GM19351 (cell line): Measurements from ENCODE around the gene SPNS3.

Experiments
- ATAC-seq: cut with Tn5 transposase; IDR thresholded peaks from one replicate; pipeline ENCODE4 v1.9.1; 2021; ENCODE audit warnings: mild to moderate bottlenecking, moderate library complexity; ENCODE audit not compliant: unreplicated experiment

Gene SPNS3

DNA sequence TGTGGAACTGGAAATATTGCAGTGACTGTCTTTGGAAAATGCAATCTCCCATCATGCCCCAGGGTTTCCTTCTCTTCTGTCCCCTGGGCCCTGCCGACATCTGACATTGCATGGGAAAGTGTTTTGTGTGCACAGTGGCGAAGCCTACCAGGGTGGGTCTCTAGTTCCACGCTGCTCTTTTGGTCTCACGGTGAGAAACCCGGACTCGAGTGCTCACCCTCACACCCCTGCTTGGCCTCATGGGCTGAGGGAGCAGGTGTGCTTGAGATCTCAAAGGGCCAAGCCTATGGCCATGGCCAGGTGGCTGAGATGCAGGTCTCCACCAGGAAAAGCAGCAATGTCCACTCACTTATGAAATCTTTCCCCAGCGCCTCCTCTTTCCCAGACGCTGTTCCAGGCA is 32.0 kb downstream of the SPNS3 start:
- no peak for ATAC-seq

GRCh38 chr17:4467287-4467686 is 33.5 kb downstream of the SPNS3 start:
- no peak for ATAC-seq

GRCh38 chr17:4469552-4469951 is 35.8 kb downstream of the SPNS3 start:
- no peak for ATAC-seq

DNA sequence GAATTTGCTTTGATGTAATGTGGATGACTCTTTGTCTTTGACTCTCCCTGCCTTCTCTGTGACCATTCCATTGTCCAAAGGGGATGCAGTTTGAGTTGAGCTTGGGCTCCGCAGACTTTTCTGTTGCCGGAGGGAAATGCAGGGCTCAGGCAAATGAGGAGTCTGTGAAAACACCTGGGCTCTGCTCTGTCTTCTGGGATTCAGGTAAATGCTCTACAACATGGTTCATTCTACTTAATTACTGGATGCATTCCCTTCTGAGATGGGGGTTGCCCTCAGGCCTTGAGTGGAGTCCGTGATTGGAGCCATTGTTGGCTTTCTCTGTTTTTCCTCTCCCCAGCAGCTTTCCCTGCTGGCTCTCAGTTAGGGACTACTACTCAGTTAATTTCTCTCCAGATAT is 38.5 kb downstream of the SPNS3 start:
- ATAC-seq = no peak

GRCh38 chr17:4474093-4474492 is 40.4 kb downstream of the SPNS3 start:
- no peak for ATAC-seq

GRCh38 chr17:4475001-4475400 is 41.3 kb downstream of the SPNS3 start:
- ATAC-seq = no peak

GRCh38 chr17:4475463-4475862 is 41.7 kb downstream of the SPNS3 start:
- ATAC-seq = no peak

DNA sequence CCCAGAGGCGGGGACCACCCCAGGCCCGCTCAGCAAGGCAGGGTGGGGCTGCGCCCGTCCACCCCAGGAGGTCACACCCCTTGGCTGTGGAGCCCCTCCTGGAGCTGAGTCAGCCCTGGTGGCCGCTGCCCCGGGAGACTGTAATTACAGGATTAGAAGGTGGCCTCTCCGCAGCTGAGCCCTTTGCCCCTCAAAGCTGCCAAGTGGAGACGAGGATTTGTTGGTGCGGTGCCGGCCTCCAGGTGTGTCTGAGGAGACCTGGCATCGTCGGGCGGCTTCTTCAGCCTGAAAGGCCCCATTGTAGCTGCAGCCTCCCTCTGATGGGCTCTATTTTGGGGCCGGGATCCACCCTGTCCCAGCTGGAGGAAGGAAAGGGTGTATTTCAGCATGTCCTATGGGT is 42.3 kb downstream of the SPNS3 start:
- ATAC-seq = no peak

DNA sequence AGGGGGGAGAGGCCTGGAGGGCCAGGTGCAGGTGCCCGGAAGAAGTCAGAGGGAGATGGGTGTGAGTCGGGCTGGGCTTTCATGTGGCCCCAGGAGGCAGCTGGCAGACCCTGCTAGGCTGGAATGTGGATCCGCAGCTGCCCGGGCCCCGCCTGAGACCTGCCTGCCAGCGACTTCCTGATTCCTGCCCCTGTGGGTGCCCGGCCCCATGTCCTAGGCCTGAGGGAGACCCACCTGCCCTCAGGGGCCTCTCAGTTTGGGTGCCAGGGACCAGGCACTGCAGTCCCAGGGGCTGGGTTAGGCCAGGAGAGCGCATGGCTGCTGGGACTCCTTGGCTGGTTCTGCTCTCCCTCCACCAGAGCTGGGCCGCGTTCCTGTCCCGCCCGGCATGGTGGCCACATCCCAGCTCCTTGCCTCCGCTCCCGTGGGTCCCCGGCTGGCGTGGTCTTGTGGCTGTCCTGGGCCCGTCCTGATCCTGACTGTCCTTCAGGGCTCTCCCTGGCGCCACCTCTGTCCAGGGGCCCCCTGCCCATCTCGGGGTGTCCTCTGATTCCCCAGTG is 42.9 kb downstream of the SPNS3 start:
- no peak for ATAC-seq

DNA sequence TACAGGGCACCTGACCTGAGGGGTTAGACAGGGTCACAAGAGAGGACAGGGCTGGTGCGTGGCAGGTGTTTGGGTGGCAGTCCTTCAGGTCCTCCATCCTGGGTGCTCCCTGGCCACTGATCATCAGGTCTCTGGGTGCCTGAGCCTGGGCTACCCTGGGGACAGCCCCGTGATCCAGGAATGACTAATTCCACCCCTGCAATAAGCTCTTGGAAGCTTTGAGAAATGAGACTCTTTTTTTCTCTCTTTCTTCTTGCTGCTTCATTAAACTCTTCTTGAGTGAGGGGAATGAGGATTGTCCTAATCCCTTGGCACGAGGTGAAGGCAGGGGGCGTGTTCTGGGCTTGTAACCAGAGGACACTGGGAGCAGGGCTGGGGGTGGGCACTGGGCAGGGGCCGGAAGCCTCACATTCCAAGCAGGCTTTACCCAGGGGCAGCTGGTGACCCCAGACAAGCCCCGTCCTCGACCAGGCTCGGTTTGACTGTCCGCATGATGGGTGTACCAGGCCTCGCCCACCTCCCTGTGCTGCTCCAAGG is 43.6 kb downstream of the SPNS3 start:
- ATAC-seq = no peak

DNA sequence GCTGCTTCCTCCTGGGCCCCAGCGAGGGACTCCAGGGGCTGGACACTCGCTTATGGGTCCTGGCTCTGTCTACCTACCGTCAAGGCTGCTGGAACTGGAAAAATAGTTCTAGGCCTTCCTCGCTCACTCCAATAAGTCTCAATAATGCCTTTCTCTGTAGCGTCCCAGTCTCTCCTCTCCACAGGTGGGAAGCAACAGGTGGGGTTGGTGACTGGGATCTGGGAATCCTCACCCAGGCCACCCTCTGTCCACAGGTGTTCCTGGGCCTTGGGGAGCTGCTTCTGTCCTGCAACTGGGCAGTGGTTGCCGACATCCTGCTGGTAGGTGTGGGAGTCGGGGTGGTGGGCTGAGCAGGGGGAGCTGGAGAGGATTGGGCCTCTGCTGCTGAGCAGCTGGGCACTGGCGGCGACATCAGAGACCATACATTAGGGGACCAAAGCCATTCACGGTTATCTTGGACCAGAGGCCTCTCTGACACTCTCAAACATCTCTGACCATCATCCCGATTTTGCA is 44.6 kb downstream of the SPNS3 start:
- no peak for ATAC-seq

- ATAC-seq = no peak
Observed at GRCh38 chr17:4479340-4479981, 45.7 kb downstream of the SPNS3 start.

- no peak for ATAC-seq
Observed at GRCh38 chr17:4479982-4480751, 46.4 kb downstream of the SPNS3 start.

DNA sequence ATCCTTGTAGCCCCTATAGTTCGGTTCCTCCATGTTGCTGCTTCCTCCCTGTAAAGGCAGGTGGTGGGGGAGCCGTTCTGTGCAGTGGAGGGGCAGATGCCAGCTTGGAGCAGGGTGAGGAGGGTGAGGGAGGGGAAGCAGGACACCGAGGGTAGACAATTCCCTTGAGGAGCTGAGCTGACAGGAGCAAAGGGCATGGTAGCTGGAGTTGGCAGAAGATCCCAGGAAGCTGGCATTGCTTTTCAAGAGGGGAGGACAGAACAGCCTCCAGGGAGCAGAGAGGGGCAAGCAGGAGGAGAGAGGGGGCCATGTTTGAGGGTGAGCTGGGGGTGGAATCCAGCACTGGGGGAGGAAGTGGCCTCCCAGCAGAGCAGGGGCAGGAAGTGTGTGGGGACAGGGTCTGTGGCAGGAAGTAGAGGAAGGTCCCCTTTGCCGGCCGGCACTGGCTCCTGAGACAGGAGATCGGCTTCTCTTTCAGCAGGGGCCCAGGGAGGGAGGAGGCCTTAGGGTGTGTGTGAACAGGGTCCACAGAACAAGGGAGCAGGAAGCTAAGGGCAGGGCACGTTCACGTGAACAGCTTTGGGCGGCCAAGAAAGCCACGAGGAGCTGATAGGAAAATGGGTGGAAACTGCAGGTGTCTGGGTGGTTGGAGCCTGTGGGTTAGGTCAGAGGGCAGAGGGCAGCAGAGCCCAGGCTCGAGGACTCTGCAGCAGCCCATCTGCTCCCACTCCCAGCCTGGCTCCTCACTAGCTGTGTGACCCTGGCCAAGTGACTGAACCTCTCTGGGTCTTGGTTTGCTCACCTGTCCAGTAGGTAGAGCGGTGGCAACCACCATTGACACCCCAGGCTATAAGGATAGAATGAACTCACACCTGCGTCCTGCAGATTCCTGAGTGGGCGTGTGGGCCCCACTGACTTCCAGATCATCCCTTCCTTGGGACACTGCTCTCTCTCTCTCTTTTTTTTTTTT is 47.5 kb downstream of the SPNS3 start:
- no peak for ATAC-seq

DNA sequence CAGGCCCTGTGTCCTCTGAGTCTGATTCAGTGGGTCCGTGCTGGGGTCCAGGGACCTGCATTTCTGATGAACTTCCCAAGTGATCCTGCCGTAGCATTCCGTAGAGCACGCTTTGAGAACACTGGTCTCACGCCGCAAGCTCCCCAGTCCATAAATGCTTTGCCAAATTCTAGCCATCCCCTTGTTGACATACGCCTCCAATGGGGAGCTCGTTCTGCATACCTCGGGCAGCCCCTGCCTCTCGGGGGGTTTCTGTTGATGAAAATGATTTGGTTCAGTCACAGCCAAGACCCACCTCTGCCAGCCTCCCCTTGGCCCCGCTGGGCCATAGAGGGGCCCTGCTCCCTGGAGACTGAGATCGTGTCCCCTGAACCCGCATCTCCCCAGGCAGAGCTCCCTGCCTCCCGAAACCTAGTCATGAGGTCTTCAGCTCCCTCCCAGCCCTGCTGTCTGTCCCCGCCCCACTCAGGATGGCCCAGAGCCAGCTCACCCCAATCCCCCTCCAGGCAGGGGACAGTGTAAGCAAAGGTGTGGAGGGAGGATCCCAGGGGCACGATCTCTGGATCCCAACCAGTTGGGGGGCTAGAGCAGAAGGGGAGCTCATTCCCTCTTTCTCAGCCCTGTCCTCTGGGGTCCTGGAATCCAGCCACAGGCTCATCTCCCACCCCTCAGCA is 48.7 kb downstream of the SPNS3 start:
- ATAC-seq = no peak

- ATAC-seq = no peak
Observed at GRCh38 chr17:4483012-4483840, 49.5 kb downstream of the SPNS3 start.

DNA sequence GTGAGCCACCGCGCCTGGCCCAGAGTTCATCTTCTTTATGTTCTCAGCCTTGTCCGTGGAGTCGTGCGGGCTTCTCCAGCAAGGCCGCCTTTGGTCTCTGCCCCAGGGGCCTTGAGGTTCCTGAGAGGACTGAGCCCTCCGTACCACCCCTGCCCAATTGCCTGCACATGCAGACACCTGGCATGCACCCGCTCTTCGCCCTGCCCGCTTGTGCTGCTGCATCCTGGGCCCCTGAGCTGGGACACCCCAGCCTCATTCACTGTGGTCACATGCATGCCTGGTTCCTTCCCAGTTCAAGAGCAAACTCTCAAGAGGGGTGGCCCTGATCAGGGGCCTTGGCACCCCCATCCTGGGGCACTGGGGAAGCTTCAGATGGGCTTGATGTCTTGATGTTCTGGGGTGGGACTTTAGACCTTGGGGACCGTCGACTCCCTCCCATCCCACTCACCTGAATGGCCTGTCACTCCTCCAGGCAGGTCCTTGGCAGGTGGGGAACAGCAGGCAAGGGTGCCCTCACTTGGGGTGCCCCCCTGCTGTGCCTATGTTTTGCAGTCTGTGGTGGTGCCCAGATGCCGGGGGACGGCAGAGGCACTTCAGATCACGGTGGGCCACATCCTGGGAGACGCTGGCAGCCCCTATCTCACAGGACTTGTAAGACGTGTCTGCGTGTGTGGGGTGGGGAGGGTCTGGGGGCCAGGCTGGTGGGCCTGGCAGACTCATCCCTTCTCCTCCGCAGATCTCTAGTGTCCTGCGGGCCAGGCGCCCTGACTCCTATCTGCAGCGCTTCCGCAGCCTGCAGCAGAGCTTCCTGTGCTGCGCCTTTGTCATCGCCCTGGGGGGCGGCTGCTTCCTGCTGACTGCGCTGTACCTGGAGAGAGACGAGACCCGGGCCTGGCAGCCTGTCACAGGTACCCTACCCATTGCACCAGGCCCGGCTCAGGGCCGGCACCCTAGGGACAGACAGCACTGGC is 52.2 kb downstream of the SPNS3 start:
- no peak for ATAC-seq

DNA sequence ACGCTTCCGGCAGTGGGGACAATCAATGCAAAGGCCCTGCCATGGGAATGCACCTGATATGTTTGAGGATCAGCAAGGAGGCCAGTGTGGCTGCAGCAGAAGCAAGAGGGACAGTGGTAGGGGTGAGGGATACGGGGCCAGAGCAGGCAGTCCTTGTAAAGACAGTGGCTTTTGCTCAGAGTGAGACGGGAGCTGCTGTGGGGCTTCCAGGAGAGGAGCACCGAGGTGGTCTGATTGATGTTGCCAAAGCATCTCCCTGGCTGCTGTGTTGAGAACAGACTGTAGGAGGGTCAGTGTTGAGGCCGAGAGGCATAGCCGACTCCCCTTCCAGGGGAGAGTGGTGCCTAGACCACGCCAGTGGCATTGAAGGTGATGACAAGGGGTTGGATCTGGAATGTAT is 53.6 kb downstream of the SPNS3 start:
- ATAC-seq = no peak
